OCI-M2 (cell line): ENCODE measurements around the gene C5orf58.

Experiments
- DNase-seq: peaks from one replicate; lab custom pipeline; 2025; ENCODE audit not compliant: unreplicated experiment; lab: John Stamatoyannopoulos, UW

C5orf58 gene

GRCh38 chr5:170278611-170279458, 46.0 kb downstream of the C5orf58 start:
- DNase-seq, result peak; percentile 53

DNA sequence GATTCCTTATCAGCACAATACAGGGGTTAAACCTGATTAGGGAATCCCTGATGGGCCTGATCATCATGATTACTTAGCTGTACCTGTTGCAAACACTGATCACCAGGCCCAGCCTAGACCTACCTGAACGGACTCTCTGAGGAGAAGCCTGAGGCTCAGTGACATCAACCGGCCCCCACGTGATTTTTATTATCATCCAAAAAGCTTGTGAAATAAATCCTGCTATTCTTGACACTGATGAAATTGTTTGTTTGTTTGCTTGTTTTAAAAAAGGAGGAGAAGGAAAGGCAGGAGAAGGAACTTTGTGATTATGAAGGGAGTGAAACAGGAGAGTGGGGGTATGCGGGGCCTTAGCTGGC, 46.7 kb downstream of the C5orf58 start:
- no peak for DNase-seq

- DNase-seq, result no peak
Measured at GRCh38 chr5:170280011-170280493, 47.3 kb downstream of the C5orf58 start.

DNA sequence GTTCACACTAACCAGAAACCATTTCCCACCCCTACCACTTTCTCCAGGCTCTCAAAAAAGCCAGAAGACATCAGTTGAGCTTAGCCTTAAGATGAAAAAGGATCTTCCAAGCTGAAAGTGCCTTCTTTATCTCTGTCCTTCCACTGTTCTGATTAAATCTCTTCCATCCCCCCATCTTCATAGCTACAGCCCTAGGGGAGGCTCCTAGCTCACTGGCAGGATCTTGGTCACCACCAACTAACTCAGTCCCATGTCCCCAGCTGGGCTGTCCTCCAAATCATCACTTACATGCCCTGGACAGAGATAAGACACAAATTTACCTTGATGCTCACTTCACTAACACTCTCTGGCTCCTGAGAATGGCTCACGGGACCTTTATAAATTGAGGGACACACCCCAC, 50.5 kb downstream of the C5orf58 start:
- no peak for DNase-seq

- no peak for DNase-seq
Measured at GRCh38 chr5:170284231-170284630, 51.4 kb downstream of the C5orf58 start.

- DNase-seq, result no peak
Measured at GRCh38 chr5:170285181-170285580, 52.4 kb downstream of the C5orf58 start.

DNA sequence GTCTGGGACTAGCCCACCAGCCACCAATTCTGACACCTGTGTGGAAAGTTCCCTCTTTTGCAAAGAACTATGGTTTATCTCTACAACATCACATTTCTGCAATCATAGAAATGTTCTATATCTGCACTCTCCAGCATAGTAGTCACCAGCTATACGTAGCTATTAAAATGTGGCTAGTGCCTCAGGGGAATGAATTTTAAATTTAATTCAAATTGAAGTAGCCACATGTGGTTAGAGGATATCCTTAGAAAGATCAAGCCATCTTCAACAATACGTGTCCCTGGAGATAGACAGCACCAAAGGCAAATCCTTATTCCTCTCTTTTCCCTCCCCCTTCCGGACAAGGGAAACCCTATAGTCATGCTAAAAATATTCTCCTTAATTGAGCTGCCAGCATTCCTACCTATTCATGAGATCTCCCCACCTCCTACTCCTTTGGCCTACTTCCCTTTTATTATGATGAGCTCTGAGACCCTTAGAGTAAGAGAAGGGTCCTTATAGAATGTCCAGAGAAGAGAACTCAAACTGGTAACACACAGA, 53.7 kb downstream of the C5orf58 start:
- DNase-seq, result no peak

DNA sequence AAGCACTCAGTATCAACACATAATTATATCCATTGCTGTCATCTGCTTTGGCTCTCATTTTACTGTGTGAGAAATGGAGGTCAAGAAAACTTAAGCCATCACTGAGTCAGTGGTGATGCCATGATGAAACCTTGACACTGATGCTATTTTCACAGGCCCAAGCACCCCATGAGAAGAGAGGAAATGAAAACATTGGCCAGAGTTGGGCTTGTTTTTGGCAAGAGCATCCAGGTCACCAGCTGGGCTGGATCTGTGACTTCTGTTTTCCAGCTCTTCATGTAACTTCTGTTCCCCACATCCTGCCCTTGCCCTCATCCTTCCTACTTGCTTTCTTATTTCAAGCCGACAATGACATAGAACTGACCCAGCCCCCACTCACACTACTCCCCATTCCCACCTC, 54.7 kb downstream of the C5orf58 start:
- DNase-seq, result no peak

DNA sequence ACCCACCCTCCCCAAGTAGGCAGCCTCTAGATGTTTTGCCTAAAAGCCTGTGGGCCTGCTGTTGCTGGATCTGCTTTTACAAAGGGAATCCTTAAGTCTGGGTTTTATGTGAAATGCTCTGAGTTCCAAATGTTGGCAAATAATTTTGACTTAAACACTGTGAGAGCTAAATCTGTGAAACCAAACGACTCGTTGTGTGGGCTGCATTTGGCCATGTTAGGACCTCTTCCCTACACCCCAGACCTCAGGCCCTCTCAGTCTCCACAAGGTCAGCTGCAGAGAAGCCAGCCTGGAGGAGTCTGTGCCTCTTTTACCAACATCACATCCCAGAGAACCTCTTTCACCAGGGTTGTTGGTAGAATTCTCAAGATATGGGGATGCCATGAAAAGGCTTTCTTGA, 55.4 kb downstream of the C5orf58 start:
- DNase-seq, result no peak

GRCh38 chr5:170288551-170288950, 55.8 kb downstream of the C5orf58 start:
- no peak for DNase-seq

- no peak for DNase-seq
Measured at GRCh38 chr5:170289121-170289520, 56.3 kb downstream of the C5orf58 start.

GRCh38 chr5:170289764-170290163, 57.0 kb downstream of the C5orf58 start:
- no peak for DNase-seq

DNA sequence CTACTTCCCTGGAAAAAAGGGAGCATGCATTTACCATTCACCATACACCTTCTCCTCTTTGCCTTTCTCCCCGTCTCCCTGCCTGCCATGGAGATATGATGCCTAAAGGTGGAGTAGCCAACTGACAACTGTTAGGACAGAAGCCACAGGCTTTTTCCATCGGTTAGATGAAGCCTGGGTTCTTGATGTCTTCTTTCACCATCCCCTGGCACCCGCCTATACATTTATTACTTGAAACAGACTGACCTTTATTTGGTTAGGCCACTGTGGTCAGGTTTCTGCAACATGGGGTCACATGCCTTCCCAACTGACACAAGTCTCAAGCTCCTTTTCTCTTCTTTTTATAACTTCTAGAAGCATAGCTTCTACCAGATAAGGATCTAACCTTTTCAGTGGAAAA, 57.7 kb downstream of the C5orf58 start:
- no peak for DNase-seq

DNA sequence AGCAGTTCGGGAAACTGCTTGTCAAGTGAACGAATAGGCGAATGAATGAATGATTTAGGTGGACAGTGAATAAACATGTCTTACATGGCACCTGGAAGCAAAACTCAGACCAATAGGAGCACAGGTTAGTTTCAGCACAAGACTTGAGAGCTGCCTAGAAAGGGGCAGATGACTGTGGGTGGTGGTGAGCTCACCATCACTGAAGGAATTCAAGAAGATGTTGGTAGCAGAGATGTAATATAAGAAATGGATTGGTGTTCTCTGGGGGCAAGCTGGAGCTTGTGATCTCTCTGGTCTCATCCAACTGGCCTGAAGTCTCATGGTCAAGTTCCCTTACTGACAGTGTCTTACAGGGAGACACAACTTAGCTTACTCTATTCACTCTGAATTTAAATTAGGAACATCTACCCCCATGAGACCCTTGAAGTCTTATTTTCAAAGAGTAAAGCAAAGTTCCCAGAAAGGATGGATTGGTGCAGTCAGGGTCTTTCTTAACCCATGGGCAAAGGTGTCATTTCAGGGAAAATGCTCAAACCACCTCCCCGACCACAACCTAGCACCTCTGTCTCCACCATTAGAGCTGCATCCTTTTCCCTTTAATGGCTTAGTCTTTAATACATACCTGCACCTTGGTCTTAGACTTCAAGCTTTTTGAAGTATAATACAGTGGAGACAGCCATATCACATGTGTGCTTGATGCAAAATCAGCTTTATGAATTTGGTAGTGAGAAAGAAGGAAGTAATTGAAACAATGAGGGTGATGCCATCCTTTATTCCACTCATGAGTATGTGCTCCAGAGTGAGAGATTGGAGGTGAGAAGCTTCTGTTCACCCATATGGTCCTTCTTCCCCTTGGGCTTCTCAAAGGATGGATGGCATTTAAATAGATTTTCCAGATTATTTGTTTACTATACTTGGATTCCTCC, 59.7 kb downstream of the C5orf58 start:
- DNase-seq, result no peak

DNA sequence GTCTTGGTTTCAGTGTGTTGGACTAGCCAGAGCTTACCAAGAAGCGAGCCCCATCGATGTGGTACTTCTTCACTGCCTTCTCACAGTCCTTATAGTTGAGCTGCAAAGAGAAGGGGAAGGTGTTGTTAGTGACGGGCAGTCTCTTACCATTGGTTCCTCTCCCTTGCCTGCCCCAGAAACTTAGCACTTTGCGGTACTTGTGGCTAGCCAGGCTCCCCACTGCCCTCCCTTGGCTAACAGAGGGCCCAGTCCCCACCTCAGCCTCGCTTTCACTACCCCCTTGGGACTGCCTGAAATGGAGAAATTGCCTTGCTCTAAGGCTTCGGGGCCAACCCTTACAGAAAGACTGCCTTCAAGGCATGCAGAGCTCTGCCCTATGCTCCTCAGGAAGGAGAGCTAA, 60.5 kb downstream of the C5orf58 start:
- DNase-seq, result no peak

GRCh38 chr5:170294057-170294456, 61.3 kb downstream of the C5orf58 start:
- no peak for DNase-seq

DNA sequence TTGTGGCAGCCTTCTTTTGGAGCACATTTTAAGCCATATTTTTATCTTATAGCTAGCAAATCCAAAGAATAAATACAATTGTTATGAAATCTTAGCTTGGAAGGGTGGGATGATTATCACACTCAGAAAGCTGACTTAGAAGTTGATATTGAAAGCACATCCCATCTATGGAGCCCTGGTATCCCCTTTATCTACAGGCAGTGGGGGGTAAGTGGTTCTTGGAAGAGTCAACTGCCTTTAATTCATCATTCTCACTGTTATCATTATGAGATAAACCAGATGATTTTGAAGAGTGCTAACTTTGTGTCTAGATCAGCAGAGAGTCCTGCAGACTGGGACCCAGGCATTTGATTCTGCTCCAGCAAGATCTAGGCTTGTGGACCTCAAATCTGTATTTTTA, 61.8 kb downstream of the C5orf58 start:
- DNase-seq, result no peak
